K562 (cell line): Measurements from ENCODE around the gene CFAP410. TPM values are rescaled to one million over a fixed set of nuclear protein-coding genes. Genes with fewer than 3 reads are reported as not detected.
"Not testable (repeated sequence)": the region's sequence is repeated elsewhere in the genome, so short reads cannot be mapped to it uniquely, and the experiment has no call there.

ENCODE experiments used
- ATAC-seq: fragments of 200-7000 bp; cut with Tn5 transposase; 3 replicates; pipeline ENCODE4 v1.9.1; 2020; ENCODE audit warnings: moderate library complexity
- BruUV-seq: library from RNA; stranded (reverse); fragments of 400-500 nt; replicated peaks from 2 replicates; lab custom pipeline; 2021; lab: Mats Ljungman, UMichigan
- CTCF ChIA-PET: fragments of 300-600 bp; formaldehyde crosslinking; extraction: SDS; loops from one replicate; lab custom pipeline; 2021; ENCODE audit warnings: low intra/inter-chr PET ratio; lab: Yijun Ruan, JAX
- POLR2A ChIA-PET: fragments of 300-600, 350-650 bp; sonication (Branson Sonifier 250); formaldehyde crosslinking; extraction: SDS; loops from one replicate; lab custom pipeline; 2021; ENCODE audit warnings: antibody characterized with exemption, inconsistent platforms; lab: Yijun Ruan, JAX
- DNase-seq, 4 experiments: peaks; one replicate each; pipeline versions ENCODE4 v3.0.0 to v3.0.0-alpha.2; 2011 to 2018; ENCODE audit warnings: low spot score in 3 of 4, mixed read lengths in 3 of 4; ENCODE audit errors: extremely low read depth in 1 of 4
- FAIRE-seq: peaks from 2 replicates; lab custom pipeline; 2011; peaks lifted over from hg19 to GRCh38; lab: Jason Lieb, UNC
- H2AFZ ChIP-seq: 2 replicates; pipeline ENCODE4 v1.6.0; 2011; ENCODE audit warnings: low read depth, low read length, control low read depth, inconsistent platforms
- H3K27ac ChIP-seq: fragments of 200-600 bp; 3 replicates; pipeline ENCODE4 v1.8.0; 2011; ENCODE audit warnings: low read depth, mild to moderate bottlenecking, control low read depth, inconsistent platforms, low read length, moderate library complexity, mixed read lengths; ENCODE audit errors: extremely low read depth
- H3K27me3 ChIP-seq, 2 experiments: fragments of 300-600 bp in 1 of 2; 2 replicates in 1 of 2; 3 replicates in 1 of 2; pipeline versions ENCODE4 v1.6.0 to v1.8.0; 2011; ENCODE audit warnings: inconsistent platforms in 2 of 2, low read length in 2 of 2, mild to moderate bottlenecking in 1 of 2, mixed read lengths in 1 of 2, moderate library complexity in 1 of 2; ENCODE audit not compliant: control insufficient read depth in 2 of 2, insufficient read depth in 2 of 2
- H3K36me3 ChIP-seq: fragments of 300-600 bp; 3 replicates; pipeline ENCODE4 v1.8.0; 2011; ENCODE audit warnings: mild to moderate bottlenecking, low read length, inconsistent platforms; ENCODE audit not compliant: control insufficient read depth, insufficient read depth
- H3K4me1 ChIP-seq, 2 experiments: fragments of 200-600 bp in 1 of 2; replicated peaks in 1 of 2; 2 replicates in 1 of 2; 3 replicates in 1 of 2; pipeline versions ENCODE4 v1.5.1 to v1.8.0; 2011; ENCODE audit warnings: inconsistent platforms in 2 of 2, low read length in 2 of 2, mild to moderate bottlenecking in 1 of 2, mixed read lengths in 1 of 2, moderate library complexity in 1 of 2; ENCODE audit not compliant: control insufficient read depth in 2 of 2, insufficient read depth in 2 of 2
- H3K4me2 ChIP-seq: 2 replicates; pipeline ENCODE4 v1.6.1; 2011; ENCODE audit warnings: low read length, control low read depth, inconsistent platforms, mixed read lengths; ENCODE audit not compliant: insufficient read depth
- H3K4me3 ChIP-seq: fragments of 200-600 bp; sonication (generic), shearing (Covaris generic); 2 replicates; pipeline ENCODE4 v1.5.1; 2016; ENCODE audit warnings: control low read depth, inconsistent platforms
- H3K79me2 ChIP-seq: fragments of 200-600 bp; 3 replicates; pipeline ENCODE4 v1.8.0; 2011; ENCODE audit warnings: low read length, inconsistent platforms; ENCODE audit not compliant: control insufficient read depth, insufficient read depth
- H3K9ac ChIP-seq, 2 experiments: 2 replicates each; pipeline versions ENCODE4 v1.6.0 to v1.6.1; 2011; ENCODE audit warnings: low read depth in 2 of 2, low read length in 2 of 2, control low read depth in 1 of 2, inconsistent platforms in 1 of 2, mild to moderate bottlenecking in 1 of 2, mixed read lengths in 1 of 2; ENCODE audit not compliant: insufficient read depth in 1 of 2
- H3K9me1 ChIP-seq: one replicate; pipeline ENCODE4 v1.6.0; 2011; ENCODE audit warnings: inconsistent platforms, mild to moderate bottlenecking, low read length, moderate library complexity; ENCODE audit not compliant: control insufficient read depth, insufficient read depth
- H3K9me3 ChIP-seq: replicated peaks from 2 replicates; pipeline ENCODE4 v1.5.1; 2011; ENCODE audit warnings: low read depth, low read length, inconsistent platforms; ENCODE audit not compliant: control insufficient read depth, insufficient read depth
- H4K20me1 ChIP-seq: replicated peaks from 2 replicates; pipeline ENCODE4 v1.6.1; 2011; ENCODE audit warnings: low read length, inconsistent platforms, mixed read lengths; ENCODE audit not compliant: control insufficient read depth, insufficient read depth
- CSDE1 ChIP-seq, 2 experiments: fragments of 450-650 bp; IDR thresholded peaks; 2 replicates each; pipeline ENCODE4 v1.6.1; 2016; ENCODE audit warnings: mild to moderate bottlenecking in 1 of 2
- ELF2 ChIP-seq: fragments of 250-450 bp; sonication (Bioruptor Pico); IDR thresholded peaks from 2 replicates; pipeline ENCODE4 v1.5.0; 2021; ENCODE audit warnings: mild to moderate bottlenecking
- MGA ChIP-seq: fragments of 450-650 bp; IDR thresholded peaks from 2 replicates; pipeline ENCODE4 v1.6.1; 2016; ENCODE audit warnings: mild to moderate bottlenecking, moderate library complexity
- ZNF197 ChIP-seq: fragments of 200-800 bp; sonication (Bioruptor generic); IDR thresholded peaks from 2 replicates; pipeline ENCODE4 v1.6.1; 2016; ENCODE audit warnings: low read depth, missing genetic modification characterization, missing compliant biosample characterization
- ZNF551 ChIP-seq: fragments of 250-450 bp; sonication (Bioruptor Pico); IDR thresholded peaks from 2 replicates; pipeline ENCODE4 v1.5.0; 2021; ENCODE audit warnings: mild to moderate bottlenecking, moderate library complexity
- WGBS: fragments of 100-300 bp; shearing (Covaris generic); methylation state at CpG from one replicate; pipeline ENCODE4 v1.1.6; 2016; ENCODE audit warnings: low coverage, mixed read lengths; ENCODE audit not compliant: insufficient coverage; ENCODE audit errors: missing lambda C conversion rate; 5-methylcytosine and 5-hydroxymethylcytosine counted together
- in situ Hi-C: fragments of 300-500 bp; cut with MboI; formaldehyde crosslinking; loops from 4 replicates; pipeline ENCODE4 v1.15.0; 2018; ENCODE audit warnings: inconsistent platforms, mixed read lengths
- intact Hi-C: fragments of 100-400 bp; cut with micrococcal nuclease; formaldehyde crosslinking; loops from 2 replicates; pipeline ENCODE4 v1.14.2; 2022
- polyA plus RNA-seq, 8 experiments: library from polyadenylated mRNA; depleted of rRNA in 4 of 8; stranded (reverse) in 5 of 8; unstranded in 3 of 8; fragments of >200 nt; fragmentation: Nextera tagmentation in 2 of 8; fragmentation: Illumina TruSeq in 1 of 8; extraction: Ambion mirVana in 2 of 8; extraction: Trizol in 1 of 8; gene quantifications; 2 replicates each; pipeline versions ENCODE4 v1.2.1 to v1.2.3, GENCODE V29; 2011 to 2014; ENCODE audit warnings: inconsistent platforms in 1 of 8, missing spikeins in 1 of 8
- total RNA-seq, 7 experiments: library from RNA; depleted of rRNA in 6 of 7; stranded (reverse); fragments of >200 nt in 6 of 7; fragmentation: Illumina TruSeq in 2 of 7; extraction: Trizol in 2 of 7; gene quantifications; 2 replicates each; pipeline versions ENCODE4 v1.2.1 to v1.2.3, GENCODE V29; 2011 to 2021; ENCODE audit warnings: low replicate concordance in 1 of 7

The CFAP410 gene
- total and polyA plus RNA-seq, 9 of the 15 experiments (the other 6 are each of a cell fraction or from before 2014, with no cell fraction given), result 0.07 to 17.3 (median 2.3) TPM

GRCh38 chr21:44283948-44284347, 55.2 kb downstream of the CFAP410 start (continued):
- TF ChIP-seq ZNF551 (CRISPR knock-in tag) (no peak), ZNF197 (CRISPR knock-in tag) (no peak), CSDE1 (IDR thresholded peaks at IDR 0.05) (no peak), ELF2 (CRISPR knock-in tag) (no peak), MGA (no peak)

- intact Hi-C loops, BruUV-seq, H3K79me2 ChIP-seq, DNase-seq, H2AFZ ChIP-seq, FAIRE-seq, H3K9me3 ChIP-seq, CTCF ChIA-PET, H3K9me1 ChIP-seq, H3K27ac ChIP-seq, H3K4me2 ChIP-seq, H3K4me3 ChIP-seq, H3K36me3 ChIP-seq, ATAC-seq, H3K9ac ChIP-seq: not testable (repeated sequence)
- peaks cover 39 to 74% of the 10 kb centered on the region in 2 experiments for H3K27me3 ChIP-seq
- H3K4me1 ChIP-seq, result peaks cover 0 to 32% of the 10 kb centered on the region in 2 experiments; a peak in 2 of 5 replicates
- POLR2A ChIA-PET, result interaction anchor here (0.6 to 0.7 kb wide), 2 partner anchors 15 to 24 kb away, joined by 3 read pairs; no protein-coding TSS in a partner anchor
- 1% methylated on average over 11 of the region's 11 CpGs for WGBS
- in situ Hi-C loops, result loop anchor here (25.0 kb wide), 1 partner anchor 121 kb away; no protein-coding TSS in a partner anchor
- peaks cover 14% of the 10 kb centered on the region for H4K20me1 ChIP-seq
Measured at GRCh38 chr21:44283211-44283785, 55.9 kb downstream of the CFAP410 start.
